Measurements from ENCODE around the gene TMC1.

DNA sequence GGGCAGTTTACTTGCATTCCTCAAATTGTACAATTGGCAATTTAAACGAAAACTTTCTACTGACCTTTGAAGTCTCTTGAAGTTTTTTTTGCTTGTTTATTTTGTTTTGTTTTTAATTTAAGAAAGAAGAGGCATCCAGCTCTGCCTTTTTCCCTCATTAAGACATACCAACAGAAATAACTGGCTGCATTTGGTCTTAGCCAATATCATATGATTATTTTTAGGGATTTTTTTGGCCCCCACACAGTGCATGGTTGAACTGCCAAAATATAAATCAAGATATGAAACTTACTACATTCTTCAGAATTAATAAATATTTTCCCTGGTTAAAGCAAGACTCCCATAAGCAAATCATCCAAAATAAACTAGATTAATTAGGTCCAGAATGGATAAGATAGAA, 352.0 kb downstream of the TMC1 start:
- TF ChIP-seq OSR1 (CRISPR knock-in tag; IDR thresholded peaks at IDR 0.05) (no peak), TCF4 (CRISPR knock-in tag; IDR thresholded peaks at IDR 0.05; ENCODE audit: borderline replicate concordance) (no peak), ISL1 (CRISPR knock-in tag; IDR thresholded peaks at IDR 0.05) (no peak), ZC3H10 (CRISPR knock-in tag; IDR thresholded peaks at IDR 0.05) (no peak), ZNF70 (CRISPR knock-in tag; IDR thresholded peaks at IDR 0.05) (no peak), RARB (CRISPR knock-in tag; IDR thresholded peaks at IDR 0.05) (no peak), ESRRG (CRISPR knock-in tag; IDR thresholded peaks at IDR 0.05) (no peak), ZNF565 (CRISPR knock-in tag; conservative IDR thresholded peaks at IDR 0.05; ENCODE audit: low read depth) (no peak), SNAI2 (CRISPR knock-in tag; IDR thresholded peaks at IDR 0.05) (no peak), ARNTL (CRISPR knock-in tag; IDR thresholded peaks at IDR 0.05; ENCODE audit: borderline replicate concordance, low read depth) (no peak)
- TF ChIP-seq, protein P1, sequence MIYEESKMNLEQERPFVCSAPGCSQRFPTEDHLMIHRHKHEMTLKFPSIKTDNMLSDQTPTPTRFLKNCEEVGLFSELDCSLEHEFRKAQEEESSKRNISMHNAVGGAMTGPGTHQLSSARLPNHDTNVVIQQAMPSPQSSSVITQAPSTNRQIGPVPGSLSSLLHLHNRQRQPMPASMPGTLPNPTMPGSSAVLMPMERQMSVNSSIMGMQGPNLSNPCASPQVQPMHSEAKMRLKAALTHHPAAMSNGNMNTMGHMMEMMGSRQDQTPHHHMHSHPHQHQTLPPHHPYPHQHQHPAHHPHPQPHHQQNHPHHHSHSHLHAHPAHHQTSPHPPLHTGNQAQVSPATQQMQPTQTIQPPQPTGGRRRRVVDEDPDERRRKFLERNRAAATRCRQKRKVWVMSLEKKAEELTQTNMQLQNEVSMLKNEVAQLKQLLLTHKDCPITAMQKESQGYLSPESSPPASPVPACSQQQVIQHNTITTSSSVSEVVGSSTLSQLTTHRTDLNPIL (CRISPR knock-in tag; IDR thresholded peaks at IDR 0.05; ENCODE audit: low read depth) = no peak
- TF ChIP-seq, protein P2, sequence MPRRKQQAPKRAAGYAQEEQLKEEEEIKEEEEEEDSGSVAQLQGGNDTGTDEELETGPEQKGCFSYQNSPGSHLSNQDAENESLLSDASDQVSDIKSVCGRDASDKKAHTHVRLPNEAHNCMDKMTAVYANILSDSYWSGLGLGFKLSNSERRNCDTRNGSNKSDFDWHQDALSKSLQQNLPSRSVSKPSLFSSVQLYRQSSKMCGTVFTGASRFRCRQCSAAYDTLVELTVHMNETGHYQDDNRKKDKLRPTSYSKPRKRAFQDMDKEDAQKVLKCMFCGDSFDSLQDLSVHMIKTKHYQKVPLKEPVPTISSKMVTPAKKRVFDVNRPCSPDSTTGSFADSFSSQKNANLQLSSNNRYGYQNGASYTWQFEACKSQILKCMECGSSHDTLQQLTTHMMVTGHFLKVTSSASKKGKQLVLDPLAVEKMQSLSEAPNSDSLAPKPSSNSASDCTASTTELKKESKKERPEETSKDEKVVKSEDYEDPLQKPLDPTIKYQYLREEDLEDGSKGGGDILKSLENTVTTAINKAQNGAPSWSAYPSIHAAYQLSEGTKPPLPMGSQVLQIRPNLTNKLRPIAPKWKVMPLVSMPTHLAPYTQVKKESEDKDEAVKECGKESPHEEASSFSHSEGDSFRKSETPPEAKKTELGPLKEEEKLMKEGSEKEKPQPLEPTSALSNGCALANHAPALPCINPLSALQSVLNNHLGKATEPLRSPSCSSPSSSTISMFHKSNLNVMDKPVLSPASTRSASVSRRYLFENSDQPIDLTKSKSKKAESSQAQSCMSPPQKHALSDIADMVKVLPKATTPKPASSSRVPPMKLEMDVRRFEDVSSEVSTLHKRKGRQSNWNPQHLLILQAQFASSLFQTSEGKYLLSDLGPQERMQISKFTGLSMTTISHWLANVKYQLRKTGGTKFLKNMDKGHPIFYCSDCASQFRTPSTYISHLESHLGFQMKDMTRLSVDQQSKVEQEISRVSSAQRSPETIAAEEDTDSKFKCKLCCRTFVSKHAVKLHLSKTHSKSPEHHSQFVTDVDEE (CRISPR knock-in tag; IDR thresholded peaks at IDR 0.05) = no peak
- TF ChIP-seq, protein P3, sequence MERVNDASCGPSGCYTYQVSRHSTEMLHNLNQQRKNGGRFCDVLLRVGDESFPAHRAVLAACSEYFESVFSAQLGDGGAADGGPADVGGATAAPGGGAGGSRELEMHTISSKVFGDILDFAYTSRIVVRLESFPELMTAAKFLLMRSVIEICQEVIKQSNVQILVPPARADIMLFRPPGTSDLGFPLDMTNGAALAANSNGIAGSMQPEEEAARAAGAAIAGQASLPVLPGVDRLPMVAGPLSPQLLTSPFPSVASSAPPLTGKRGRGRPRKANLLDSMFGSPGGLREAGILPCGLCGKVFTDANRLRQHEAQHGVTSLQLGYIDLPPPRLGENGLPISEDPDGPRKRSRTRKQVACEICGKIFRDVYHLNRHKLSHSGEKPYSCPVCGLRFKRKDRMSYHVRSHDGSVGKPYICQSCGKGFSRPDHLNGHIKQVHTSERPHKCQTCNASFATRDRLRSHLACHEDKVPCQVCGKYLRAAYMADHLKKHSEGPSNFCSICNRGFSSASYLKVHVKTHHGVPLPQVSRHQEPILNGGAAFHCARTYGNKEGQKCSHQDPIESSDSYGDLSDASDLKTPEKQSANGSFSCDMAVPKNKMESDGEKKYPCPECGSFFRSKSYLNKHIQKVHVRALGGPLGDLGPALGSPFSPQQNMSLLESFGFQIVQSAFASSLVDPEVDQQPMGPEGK (CRISPR knock-in tag; IDR thresholded peaks at IDR 0.05; ENCODE audit: borderline replicate concordance) = no peak

Data from SK-N-SH treated with all-trans-retinoic acid at 6 μM for 48 hours (cell line).